Caco-2 (cell line): Measurements from ENCODE around the gene TET1. TPM values are rescaled to one million over a fixed set of nuclear protein-coding genes. Genes with fewer than 3 reads are reported as not detected.

Source experiments
- BruUV-seq: library from RNA; stranded (reverse); fragments of 400-500 nt; replicated peaks from 2 replicates; lab custom pipeline; 2021; lab: Mats Ljungman, UMichigan
- CTCF ChIA-PET: fragments of 300-600 bp; sonication (Branson Sonifier 250); formaldehyde crosslinking; loops from one replicate; lab custom pipeline; 2022; ENCODE audit warnings: antibody characterized with exemption; lab: Charles Lee
- POLR2A ChIA-PET: fragments of 300-600 bp; sonication (Branson Sonifier 250); formaldehyde crosslinking; loops from one replicate; lab custom pipeline; 2022; ENCODE audit warnings: antibody characterized with exemption; lab: Charles Lee
- DNase-seq, 2 experiments: peaks; one replicate each; pipeline versions ENCODE4 v3.0.0 to v3.0.0-alpha.2; 2020 to 2022
- H3K27me3 ChIP-seq: replicated peaks from 2 replicates; pipeline ENCODE4 v1.6.0; 2011; ENCODE audit warnings: low read length; ENCODE audit not compliant: control insufficient read depth, insufficient read depth
- H3K36me3 ChIP-seq: 2 replicates; pipeline ENCODE4 v1.5.1; 2011; ENCODE audit warnings: low read length; ENCODE audit not compliant: control insufficient read depth, insufficient read depth
- H3K4me1 ChIP-seq: fragments of 250-450 bp; sonication (Bioruptor Pico); 2 replicates; pipeline ENCODE4 v1.5.1; 2020; ENCODE audit warnings: mild to moderate bottlenecking
- H3K4me3 ChIP-seq: 2 replicates; pipeline ENCODE4 v1.5.1; 2011; ENCODE audit warnings: low read depth, mild to moderate bottlenecking, control low read depth, low read length
- H3K9me3 ChIP-seq: fragments of 250-450 bp; sonication (Bioruptor Pico); 2 replicates; pipeline ENCODE4 v1.5.1; 2020; ENCODE audit warnings: mild to moderate bottlenecking, moderate library complexity
- H3K27ac Mint-ChIP-seq: one replicate; pipeline ENCODE4 v1.8.0; 2022; ENCODE audit warnings: mixed read lengths; ENCODE audit not compliant: unreplicated experiment
- H3K27me3 Mint-ChIP-seq: one replicate; pipeline ENCODE4 v1.8.0; 2022; ENCODE audit warnings: mixed read lengths; ENCODE audit not compliant: insufficient read depth, unreplicated experiment
- H3K36me3 Mint-ChIP-seq: one replicate; pipeline ENCODE4 v1.8.0; 2022; ENCODE audit warnings: mild to moderate bottlenecking, mixed read lengths; ENCODE audit not compliant: insufficient read depth, unreplicated experiment
- H3K4me1 Mint-ChIP-seq: one replicate; pipeline ENCODE4 v1.8.0; 2022; ENCODE audit warnings: low read depth, mixed read lengths; ENCODE audit not compliant: unreplicated experiment
- H3K4me3 Mint-ChIP-seq: one replicate; pipeline ENCODE4 v1.8.0; 2022; ENCODE audit warnings: mild to moderate bottlenecking, moderate library complexity, mixed read lengths; ENCODE audit not compliant: unreplicated experiment
- H3K9me3 Mint-ChIP-seq: one replicate; pipeline ENCODE4 v1.8.0; 2022; ENCODE audit warnings: mixed read lengths; ENCODE audit not compliant: unreplicated experiment
- CTCF ChIP-seq, 2 experiments: fragments of 200-600 bp in 1 of 2; IDR thresholded peaks; 1 replicate in 1 of 2; 2 replicates in 1 of 2; pipeline versions ENCODE4 v1.5.1 to v1.8.0; 2011 to 2022; ENCODE audit warnings: antibody characterized with exemption in 1 of 2, control low read depth in 1 of 2, inconsistent platforms in 1 of 2, low read depth in 1 of 2, low read length in 1 of 2, mild to moderate bottlenecking in 1 of 2, moderate library complexity in 1 of 2; ENCODE audit not compliant: insufficient read depth in 1 of 2, severe bottlenecking in 1 of 2, unreplicated experiment in 1 of 2
- intact Hi-C: fragments of 100-400 bp; cut with micrococcal nuclease; formaldehyde crosslinking; loops from one replicate; pipeline ENCODE4 v1.10.0; 2022; ENCODE audit not compliant: unreplicated experiment
- total RNA-seq: library from RNA; stranded (reverse); gene quantifications from 2 replicates; pipeline ENCODE4 v1.2.3, GENCODE V29; 2022

The TET1 gene
- total RNA-seq, 1 experiment from 2014 or later, result 18.6 TPM

- CTCF ChIA-PET, result interaction anchor here (0.6 to 2.0 kb wide), 17 partner anchors 8 to 345 kb away, joined by 3 to 12 read pairs (median 4); partner anchors contain the start of genes CCAR1, STOX1 and TET1
- H3K4me1 ChIP-seq, result peaks cover 18% of the 10 kb centered on the region; the same call in 1 of the 2 replicates
- no peaks in the 10 kb centered on the region for H3K9me3 Mint-ChIP-seq
- no peak overlapping the region for H3K4me3 Mint-ChIP-seq
- peak; percentile 92 to 97 for TF ChIP-seq CTCF (IDR thresholded peaks at IDR 0.05; ENCODE audit: insufficient read depth in 1 of 2, low read depth in 1 of 2, low read length in 1 of 2, severe bottlenecking in 1 of 2, unreplicated experiment in 1 of 2)
- H3K4me1 Mint-ChIP-seq, result peaks cover 14% of the 10 kb centered on the region
- no peaks in the 10 kb centered on the region for H3K36me3 ChIP-seq
- intact Hi-C loops, result loop anchor here (1.0 to 5.0 kb wide), 4 partner anchors 50 to 346 kb away; partner anchors contain the start of gene CCAR1
- H3K27ac Mint-ChIP-seq, result no peak overlapping the region
- peak; percentile 84 for DNase-seq
- H3K36me3 Mint-ChIP-seq, result no peaks in the 10 kb centered on the region
- BruUV-seq, result no TSS peak
- POLR2A ChIA-PET, result interaction anchor here (0.7 to 1.5 kb wide), 2 partner anchors 9 to 344 kb away, joined by 3 to 8 read pairs; partner anchors contain the start of gene TET1
- no peaks in the 10 kb centered on the region for H3K27me3 Mint-ChIP-seq
- H3K27me3 ChIP-seq, result no peaks in the 10 kb centered on the region
- no peaks in the 10 kb centered on the region for H3K9me3 ChIP-seq
- H3K4me3 ChIP-seq, result no peak overlapping the region
Observed at GRCh38 chr10:68550747-68551411, 9.3 kb upstream of the TET1 start.

GRCh38 chr10:68553138-68553537 is 7.0 kb upstream of the TET1 start:
- no peak for TF ChIP-seq CTCF (IDR thresholded peaks at IDR 0.05; ENCODE audit: insufficient read depth in 1 of 2, low read depth in 1 of 2, low read length in 1 of 2, severe bottlenecking in 1 of 2, unreplicated experiment in 1 of 2)
- Histone ChIP-seq H3K9me3 (no peaks in the 10 kb centered on the region), H3K4me1 (peaks cover 18% of the 10 kb centered on the region; the same call in 1 of the 2 replicates), H3K4me3 (no peak overlapping the region), H3K36me3 (no peaks in the 10 kb centered on the region), H3K27me3 (no peaks in the 10 kb centered on the region)
- no peak for DNase-seq
- CTCF ChIA-PET, result interaction anchor here (0.7 kb wide), 1 partner anchor 403 kb away, joined by 4 read pairs; no protein-coding TSS in a partner anchor
- H3K27ac Mint-ChIP-seq, result no peak overlapping the region
- H3K36me3 Mint-ChIP-seq, result no peaks in the 10 kb centered on the region
- BruUV-seq, result no TSS peak
- POLR2A ChIA-PET, result no interaction called here
- no peaks in the 10 kb centered on the region for H3K9me3 Mint-ChIP-seq
- peaks cover 14% of the 10 kb centered on the region for H3K4me1 Mint-ChIP-seq
- no peaks in the 10 kb centered on the region for H3K27me3 Mint-ChIP-seq
- intact Hi-C loops, result loop anchor here (5.0 kb wide), 1 partner anchor 189 kb away; no protein-coding TSS in a partner anchor
- H3K4me3 Mint-ChIP-seq, result no peak overlapping the region

- no TSS peak for BruUV-seq
- Histone ChIP-seq H3K27me3 (no peaks in the 10 kb centered on the region), H3K4me1 (peaks cover 18% of the 10 kb centered on the region; the same call in 1 of the 2 replicates), H3K4me3 (no peak overlapping the region), H3K36me3 (no peaks in the 10 kb centered on the region), H3K9me3 (no peaks in the 10 kb centered on the region)
- Mint-ChIP-seq H3K9me3 (no peaks in the 10 kb centered on the region), H3K36me3 (no peaks in the 10 kb centered on the region), H3K4me3 (no peak overlapping the region), H3K27ac (no peak overlapping the region), H3K27me3 (no peaks in the 10 kb centered on the region), H3K4me1 (peaks cover 14% of the 10 kb centered on the region)
- TF ChIP-seq CTCF (IDR thresholded peaks at IDR 0.05; ENCODE audit: insufficient read depth in 1 of 2, low read depth in 1 of 2, low read length in 1 of 2, severe bottlenecking in 1 of 2, unreplicated experiment in 1 of 2), result no peak
- intact Hi-C loops, result loop anchor here (5.0 kb wide), 1 partner anchor 189 kb away; no protein-coding TSS in a partner anchor
- POLR2A ChIA-PET, result no interaction called here
- DNase-seq, result no peak
- CTCF ChIA-PET, result no interaction called here
Observed at GRCh38 chr10:68553599-68553998, 6.5 kb upstream of the TET1 start.
